Karpas-422 (cell line): ENCODE measurements around the gene RELL1. TPM values are rescaled to one million over a fixed set of nuclear protein-coding genes. Genes with fewer than 3 reads are reported as not detected.

Experiments
- DNase-seq: peaks from one replicate; pipeline ENCODE4 v3.0.0-alpha.2; 2015
- H2AFZ ChIP-seq: fragments of 200-600 bp; sonication (generic); 2 replicates; pipeline ENCODE4 v1.6.1; 2014; ENCODE audit warnings: antibody characterized with exemption, low read length, mixed read lengths
- H3K27ac ChIP-seq: fragments of 200-600 bp; sonication (generic); 2 replicates; pipeline ENCODE4 v1.5.1; 2014; ENCODE audit warnings: mild to moderate bottlenecking, low read length, moderate library complexity
- H3K27me3 ChIP-seq: fragments of 200-600 bp; sonication (generic); 2 replicates; pipeline ENCODE4 v1.6.1; 2014; ENCODE audit warnings: low read length, mixed read lengths
- H3K36me3 ChIP-seq: fragments of 200-600 bp; sonication (generic); 2 replicates; pipeline ENCODE4 v1.6.1; 2014; ENCODE audit warnings: low read length, mixed read lengths; ENCODE audit not compliant: insufficient read depth
- H3K4me1 ChIP-seq: fragments of 200-600 bp; sonication (generic); 2 replicates; pipeline ENCODE4 v1.6.1; 2014; ENCODE audit warnings: mild to moderate bottlenecking, low read length, mixed read lengths
- H3K4me2 ChIP-seq: fragments of 200-600 bp; sonication (generic); 2 replicates; pipeline ENCODE4 v1.6.1; 2014; ENCODE audit warnings: low read length, low read depth, mild to moderate bottlenecking; ENCODE audit not compliant: poor library complexity, severe bottlenecking
- H3K4me3 ChIP-seq: fragments of 200-600 bp; sonication (generic); 2 replicates; pipeline ENCODE4 v1.5.1; 2014; ENCODE audit warnings: mild to moderate bottlenecking, antibody characterized with exemption, low read length, mixed read lengths
- H3K79me2 ChIP-seq: fragments of 200-600 bp; sonication (generic); 2 replicates; pipeline ENCODE4 v1.6.1; 2014; ENCODE audit warnings: mild to moderate bottlenecking, low read length, mixed read lengths
- H3K9ac ChIP-seq: fragments of 200-600 bp; sonication (generic); 2 replicates; pipeline ENCODE4 v1.6.0; 2014; ENCODE audit warnings: low read length
- H3K9me2 ChIP-seq: fragments of 200-600 bp; sonication (generic), shearing (Covaris generic); replicated peaks from 2 replicates; pipeline ENCODE4 v1.6.0; 2014; ENCODE audit warnings: mild to moderate bottlenecking, low read length, moderate library complexity; ENCODE audit not compliant: insufficient read depth
- H3K9me3 ChIP-seq: fragments of 300-700, 200-600 bp; sonication (generic); 2 replicates; pipeline ENCODE4 v1.6.1; 2014; ENCODE audit warnings: low read length, mixed read lengths
- H4K20me1 ChIP-seq: fragments of 200-600 bp; sonication (generic); 2 replicates; pipeline ENCODE4 v1.6.1; 2014; ENCODE audit warnings: mild to moderate bottlenecking, antibody characterized with exemption, low read length, low read depth; ENCODE audit not compliant: insufficient read depth
- total RNA-seq: library from RNA; depleted of rRNA; stranded (reverse); fragments of >200 nt; shearing (Covaris generic); gene quantifications from 2 replicates; pipeline ENCODE4 v1.2.3, GENCODE V29; 2014; ENCODE audit warnings: low replicate concordance

RELL1 gene
- total RNA-seq, 1 experiment from 2014 or later = 0.60 TPM

GRCh38 chr4:37602454-37603069 is 83.6 kb downstream of the RELL1 start:
- H3K27me3 ChIP-seq = no peaks in the 10 kb centered on the region
- no peak overlapping the region for H3K9ac ChIP-seq
- no peak overlapping the region for H3K4me2 ChIP-seq
- no peaks in the 10 kb centered on the region for H3K36me3 ChIP-seq
- H3K4me3 ChIP-seq = no peak overlapping the region
- no peaks in the 10 kb centered on the region for H3K4me1 ChIP-seq
- no peaks in the 10 kb centered on the region for H3K79me2 ChIP-seq
- no peaks in the 10 kb centered on the region for H3K9me2 ChIP-seq
- no peaks in the 10 kb centered on the region for H3K9me3 ChIP-seq
- no peak overlapping the region for H2AFZ ChIP-seq
- H3K27ac ChIP-seq = no peak overlapping the region
- H4K20me1 ChIP-seq = no peaks in the 10 kb centered on the region
- no peak for DNase-seq

- H4K20me1 ChIP-seq = no peaks in the 10 kb centered on the region
- no peaks in the 10 kb centered on the region for H3K79me2 ChIP-seq
- no peak overlapping the region for H3K9ac ChIP-seq
- H3K9me2 ChIP-seq = no peaks in the 10 kb centered on the region
- no peaks in the 10 kb centered on the region for H3K9me3 ChIP-seq
- H3K27ac ChIP-seq = no peak overlapping the region
- H2AFZ ChIP-seq = no peak overlapping the region
- H3K36me3 ChIP-seq = no peaks in the 10 kb centered on the region
- no peaks in the 10 kb centered on the region for H3K4me1 ChIP-seq
- H3K4me3 ChIP-seq = no peak overlapping the region
- DNase-seq = no peak
- no peaks in the 10 kb centered on the region for H3K27me3 ChIP-seq
- no peak overlapping the region for H3K4me2 ChIP-seq
Measured at GRCh38 chr4:37601531-37601930, 84.6 kb downstream of the RELL1 start.

- H3K9ac ChIP-seq = no peak overlapping the region
- no peak overlapping the region for H3K4me2 ChIP-seq
- H2AFZ ChIP-seq = no peak overlapping the region
- H3K79me2 ChIP-seq = no peaks in the 10 kb centered on the region
- no peak for DNase-seq
- H4K20me1 ChIP-seq = no peaks in the 10 kb centered on the region
- no peak overlapping the region for H3K4me3 ChIP-seq
- no peak overlapping the region for H3K27ac ChIP-seq
- H3K9me3 ChIP-seq = no peaks in the 10 kb centered on the region
- H3K4me1 ChIP-seq = no peaks in the 10 kb centered on the region
- no peaks in the 10 kb centered on the region for H3K36me3 ChIP-seq
- no peaks in the 10 kb centered on the region for H3K27me3 ChIP-seq
- no peaks in the 10 kb centered on the region for H3K9me2 ChIP-seq
Measured at GRCh38 chr4:37599092-37599790, 86.9 kb downstream of the RELL1 start.

GRCh38 chr4:37597034-37597433 is 89.1 kb downstream of the RELL1 start:
- Histone ChIP-seq H3K9ac (no peak overlapping the region), H3K9me2 (no peaks in the 10 kb centered on the region), H3K9me3 (no peaks in the 10 kb centered on the region), H3K27me3 (no peaks in the 10 kb centered on the region), H4K20me1 (no peaks in the 10 kb centered on the region), H2AFZ (no peak overlapping the region), H3K4me2 (no peak overlapping the region), H3K4me3 (no peak overlapping the region), H3K36me3 (no peaks in the 10 kb centered on the region), H3K27ac (no peak overlapping the region), H3K4me1 (no peaks in the 10 kb centered on the region), H3K79me2 (no peaks in the 10 kb centered on the region)
- DNase-seq = no peak

- no peak overlapping the region for H2AFZ ChIP-seq
- H3K9me2 ChIP-seq = no peaks in the 10 kb centered on the region
- no peaks in the 10 kb centered on the region for H3K27me3 ChIP-seq
- no peak overlapping the region for H3K9ac ChIP-seq
- no peaks in the 10 kb centered on the region for H4K20me1 ChIP-seq
- H3K36me3 ChIP-seq = no peaks in the 10 kb centered on the region
- H3K27ac ChIP-seq = no peak overlapping the region
- no peaks in the 10 kb centered on the region for H3K4me1 ChIP-seq
- no peaks in the 10 kb centered on the region for H3K9me3 ChIP-seq
- H3K4me2 ChIP-seq = no peak overlapping the region
- no peak for DNase-seq
- no peak overlapping the region for H3K4me3 ChIP-seq
- H3K79me2 ChIP-seq = no peaks in the 10 kb centered on the region
Measured at GRCh38 chr4:37595875-37596680, 90.1 kb downstream of the RELL1 start.

GRCh38 chr4:37594099-37594498 is 92.1 kb downstream of the RELL1 start:
- H3K9ac ChIP-seq = no peak overlapping the region
- H3K27me3 ChIP-seq = no peaks in the 10 kb centered on the region
- no peak overlapping the region for H3K4me2 ChIP-seq
- no peaks in the 10 kb centered on the region for H3K4me1 ChIP-seq
- no peaks in the 10 kb centered on the region for H4K20me1 ChIP-seq
- no peak overlapping the region for H3K27ac ChIP-seq
- no peaks in the 10 kb centered on the region for H3K79me2 ChIP-seq
- H3K36me3 ChIP-seq = no peaks in the 10 kb centered on the region
- no peaks in the 10 kb centered on the region for H3K9me2 ChIP-seq
- H3K9me3 ChIP-seq = no peaks in the 10 kb centered on the region
- no peak overlapping the region for H2AFZ ChIP-seq
- no peak overlapping the region for H3K4me3 ChIP-seq
- DNase-seq = no peak

- H3K9me2 ChIP-seq = no peaks in the 10 kb centered on the region
Measured at GRCh38 chr4:37591349-37591748, 94.8 kb downstream of the RELL1 start.

GRCh38 chr4:37590016-37590415 is 96.2 kb downstream of the RELL1 start:
- no peaks in the 10 kb centered on the region for H3K9me2 ChIP-seq
- H3K27me3 ChIP-seq = no peaks in the 10 kb centered on the region
- no peak for DNase-seq
- H3K36me3 ChIP-seq = no peaks in the 10 kb centered on the region
- H4K20me1 ChIP-seq = no peaks in the 10 kb centered on the region
- H3K4me1 ChIP-seq = no peaks in the 10 kb centered on the region
- no peaks in the 10 kb centered on the region for H3K9me3 ChIP-seq
- H3K79me2 ChIP-seq = no peaks in the 10 kb centered on the region
- H3K27ac ChIP-seq = no peak overlapping the region
- H3K9ac ChIP-seq = no peak overlapping the region
- no peak overlapping the region for H3K4me2 ChIP-seq
- no peak overlapping the region for H3K4me3 ChIP-seq
- no peak overlapping the region for H2AFZ ChIP-seq

More at GRCh38 chr4:37591349-37591748, 94.8 kb downstream of the RELL1 start:
- Histone ChIP-seq H3K4me2 (no peak overlapping the region), H3K9me3 (no peaks in the 10 kb centered on the region), H3K4me3 (no peak overlapping the region), H3K4me1 (no peaks in the 10 kb centered on the region), H3K36me3 (no peaks in the 10 kb centered on the region), H3K27ac (no peak overlapping the region), H3K27me3 (no peaks in the 10 kb centered on the region), H3K79me2 (no peaks in the 10 kb centered on the region), H2AFZ (no peak overlapping the region), H4K20me1 (no peaks in the 10 kb centered on the region), H3K9ac (no peak overlapping the region)
- DNase-seq = no peak
